ENCODE measurements around the gene HIGD2A. TPM values are rescaled to one million over a fixed set of nuclear protein-coding genes. Genes with fewer than 3 reads are reported as not detected.

The HIGD2A gene
- total and polyA plus RNA-seq, 9 of the 15 experiments (the other 6 are each of a cell fraction or from before 2014, with no cell fraction given): 94.7 to 264 (median 163) TPM

GRCh38 chr5:176396330-176396729 lies 7.8 kb downstream of the HIGD2A start (continued):
- TF ChIP-seq ZNF134 (CRISPR knock-in tag; conservative IDR thresholded peaks at IDR 0.05) (no peak), FOXJ3 (CRISPR knock-in tag; IDR thresholded peaks at IDR 0.05) (no peak), ZNF318 (IDR thresholded peaks at IDR 0.05; ENCODE audit: borderline replicate concordance in 1 of 2, low read depth in 1 of 2) (0 out of 4 replicates have a peak, but pooled peaks of 1 of the 2 experiments have one; percentile 62), NCOA1 (IDR thresholded peaks at IDR 0.05; ENCODE audit: low read depth) (no peak), E4F1 (CRISPR knock-in tag; IDR thresholded peaks at IDR 0.05; ENCODE audit: borderline replicate concordance) (no peak), ZZZ3 (IDR thresholded peaks at IDR 0.05) (no peak), XRCC4 (IDR thresholded peaks at IDR 0.05; ENCODE audit: extremely low read depth, insufficient read depth, insufficient read length) (no peak), HNRNPK (IDR thresholded peaks at IDR 0.05; ENCODE audit: low read depth, low read length, poor library complexity, severe bottlenecking) (no peak), ID3 (CRISPR knock-in tag; IDR thresholded peaks at IDR 0.05) (no peak), ID3 (tag; IDR thresholded peaks at IDR 0.05) (no peak), FOXK2 (conservative IDR thresholded peaks at IDR 0.05 in 1 of 2, IDR thresholded peaks at IDR 0.05 in 1 of 2; ENCODE audit: low read depth in 2 of 2) (no peak), TGIF2 (CRISPR knock-in tag; IDR thresholded peaks at IDR 0.05) (no peak), ARID1B (IDR thresholded peaks at IDR 0.05) (peak; percentile 63), POLR2B (IDR thresholded peaks at IDR 0.05; ENCODE audit: low read depth, partially characterized antibody) (no peak), MECOM (CRISPR knock-in tag; IDR thresholded peaks at IDR 0.05) (no peak), ATF7 (IDR thresholded peaks at IDR 0.05) (peak; percentile 63), HDAC1 (IDR thresholded peaks at IDR 0.05) (0 out of 4 replicates have a peak, but pooled peaks of 1 of the 2 experiments have one; percentile 33), E2F3 (CRISPR knock-in tag; IDR thresholded peaks at IDR 0.05) (no peak), STAT5A (IDR thresholded peaks at IDR 0.05; ENCODE audit: borderline replicate concordance, low read length) (no peak)
